K562 (cell line): Measurements from ENCODE around the gene GNRHR. TPM values are rescaled to one million over a fixed set of nuclear protein-coding genes. Genes with fewer than 3 reads are reported as not detected.
A peak's percentile ranks its signal among the peaks of the same experiment; 100 is the strongest.

Source experiments
- ATAC-seq: fragments of 200-7000 bp; cut with Tn5 transposase; 3 replicates; pipeline ENCODE4 v1.9.1; 2020; ENCODE audit warnings: moderate library complexity
- BruUV-seq: library from RNA; stranded (reverse); fragments of 400-500 nt; replicated peaks from 2 replicates; lab custom pipeline; 2021; lab: Mats Ljungman, UMichigan
- CTCF ChIA-PET: fragments of 300-600 bp; formaldehyde crosslinking; extraction: SDS; loops from one replicate; lab custom pipeline; 2021; ENCODE audit warnings: low intra/inter-chr PET ratio; lab: Yijun Ruan, JAX
- POLR2A ChIA-PET: fragments of 300-600, 350-650 bp; sonication (Branson Sonifier 250); formaldehyde crosslinking; extraction: SDS; loops from one replicate; lab custom pipeline; 2021; ENCODE audit warnings: antibody characterized with exemption, inconsistent platforms; lab: Yijun Ruan, JAX
- DNase-seq, 4 experiments: peaks; one replicate each; pipeline versions ENCODE4 v3.0.0 to v3.0.0-alpha.2; 2011 to 2018; ENCODE audit warnings: low spot score in 3 of 4, mixed read lengths in 3 of 4; ENCODE audit errors: extremely low read depth in 1 of 4
- FAIRE-seq: peaks from 2 replicates; lab custom pipeline; 2011; peaks lifted over from hg19 to GRCh38; lab: Jason Lieb, UNC
- H2AFZ ChIP-seq: 2 replicates; pipeline ENCODE4 v1.6.0; 2011; ENCODE audit warnings: low read depth, low read length, control low read depth, inconsistent platforms
- H3K27ac ChIP-seq: fragments of 200-600 bp; 3 replicates; pipeline ENCODE4 v1.8.0; 2011; ENCODE audit warnings: low read depth, mild to moderate bottlenecking, control low read depth, inconsistent platforms, low read length, moderate library complexity, mixed read lengths; ENCODE audit errors: extremely low read depth
- H3K27me3 ChIP-seq, 2 experiments: fragments of 300-600 bp in 1 of 2; 2 replicates in 1 of 2; 3 replicates in 1 of 2; pipeline versions ENCODE4 v1.6.0 to v1.8.0; 2011; ENCODE audit warnings: inconsistent platforms in 2 of 2, low read length in 2 of 2, mild to moderate bottlenecking in 1 of 2, mixed read lengths in 1 of 2, moderate library complexity in 1 of 2; ENCODE audit not compliant: control insufficient read depth in 2 of 2, insufficient read depth in 2 of 2
- H3K36me3 ChIP-seq: fragments of 300-600 bp; 3 replicates; pipeline ENCODE4 v1.8.0; 2011; ENCODE audit warnings: mild to moderate bottlenecking, low read length, inconsistent platforms; ENCODE audit not compliant: control insufficient read depth, insufficient read depth
- H3K4me1 ChIP-seq, 2 experiments: fragments of 200-600 bp in 1 of 2; replicated peaks in 1 of 2; 2 replicates in 1 of 2; 3 replicates in 1 of 2; pipeline versions ENCODE4 v1.5.1 to v1.8.0; 2011; ENCODE audit warnings: inconsistent platforms in 2 of 2, low read length in 2 of 2, mild to moderate bottlenecking in 1 of 2, mixed read lengths in 1 of 2, moderate library complexity in 1 of 2; ENCODE audit not compliant: control insufficient read depth in 2 of 2, insufficient read depth in 2 of 2
- H3K4me2 ChIP-seq: 2 replicates; pipeline ENCODE4 v1.6.1; 2011; ENCODE audit warnings: low read length, control low read depth, inconsistent platforms, mixed read lengths; ENCODE audit not compliant: insufficient read depth
- H3K4me3 ChIP-seq: fragments of 200-600 bp; sonication (generic), shearing (Covaris generic); 2 replicates; pipeline ENCODE4 v1.5.1; 2016; ENCODE audit warnings: control low read depth, inconsistent platforms
- H3K79me2 ChIP-seq: fragments of 200-600 bp; 3 replicates; pipeline ENCODE4 v1.8.0; 2011; ENCODE audit warnings: low read length, inconsistent platforms; ENCODE audit not compliant: control insufficient read depth, insufficient read depth
- H3K9ac ChIP-seq, 2 experiments: 2 replicates each; pipeline versions ENCODE4 v1.6.0 to v1.6.1; 2011; ENCODE audit warnings: low read depth in 2 of 2, low read length in 2 of 2, control low read depth in 1 of 2, inconsistent platforms in 1 of 2, mild to moderate bottlenecking in 1 of 2, mixed read lengths in 1 of 2; ENCODE audit not compliant: insufficient read depth in 1 of 2
- H3K9me1 ChIP-seq: one replicate; pipeline ENCODE4 v1.6.0; 2011; ENCODE audit warnings: inconsistent platforms, mild to moderate bottlenecking, low read length, moderate library complexity; ENCODE audit not compliant: control insufficient read depth, insufficient read depth
- H3K9me3 ChIP-seq: replicated peaks from 2 replicates; pipeline ENCODE4 v1.5.1; 2011; ENCODE audit warnings: low read depth, low read length, inconsistent platforms; ENCODE audit not compliant: control insufficient read depth, insufficient read depth
- H4K20me1 ChIP-seq: replicated peaks from 2 replicates; pipeline ENCODE4 v1.6.1; 2011; ENCODE audit warnings: low read length, inconsistent platforms, mixed read lengths; ENCODE audit not compliant: control insufficient read depth, insufficient read depth
- CCNT2 ChIP-seq: IDR thresholded peaks from 2 replicates; pipeline ENCODE4 v1.6.1; 2011; ENCODE audit warnings: borderline replicate concordance, low read depth, mild to moderate bottlenecking, moderate library complexity, mixed read lengths, low read length; ENCODE audit not compliant: insufficient read length; ENCODE audit errors: extremely low read depth
- CREB1 ChIP-seq, 2 experiments: sonication (generic) in 1 of 2; formaldehyde crosslinking in 1 of 2; IDR thresholded peaks; 2 replicates each; pipeline versions ENCODE4 v1.6.1 to v1.8.0; 2012 to 2022; ENCODE audit warnings: inconsistent platforms in 1 of 2, mild to moderate bottlenecking in 1 of 2, missing genetic modification reagents in 1 of 2, moderate library complexity in 1 of 2
- CTCFL ChIP-seq: IDR thresholded peaks from 2 replicates; pipeline ENCODE4 v1.6.1; 2011; ENCODE audit warnings: borderline replicate concordance, low read depth, mild to moderate bottlenecking, moderate library complexity, low read length; ENCODE audit not compliant: insufficient read depth, poor library complexity, severe bottlenecking
- LEF1 ChIP-seq: fragments of 450-650 bp; IDR thresholded peaks from 2 replicates; pipeline ENCODE4 v1.6.1; 2016; ENCODE audit warnings: mild to moderate bottlenecking
- NR2C2 ChIP-seq, 2 experiments: fragments of 200-800 bp in 1 of 2; sonication (Bioruptor generic) in 1 of 2; sonication (generic) in 1 of 2; formaldehyde crosslinking in 1 of 2; IDR thresholded peaks; 2 replicates each; pipeline versions ENCODE4 v1.6.1 to v1.8.0; 2016 to 2022; ENCODE audit warnings: mild to moderate bottlenecking in 1 of 2, missing compliant biosample characterization in 1 of 2, missing genetic modification characterization in 1 of 2, missing genetic modification reagents in 1 of 2
- SMAD1 ChIP-seq: fragments of 150-350 bp; IDR thresholded peaks from 2 replicates; pipeline ENCODE4 v1.6.1; 2014; ENCODE audit warnings: low read length, low read depth; ENCODE audit not compliant: partially characterized antibody
- SMARCC2 ChIP-seq: fragments of 450-650 bp; IDR thresholded peaks from 2 replicates; pipeline ENCODE4 v1.6.1; 2017; ENCODE audit warnings: antibody characterized with exemption, moderate library complexity, mild to moderate bottlenecking, low read depth
- SMARCE1 ChIP-seq: fragments of 450-650 bp; IDR thresholded peaks from 2 replicates; pipeline ENCODE4 v1.7.1; 2016; ENCODE audit warnings: mild to moderate bottlenecking
- TAF1 ChIP-seq: IDR thresholded peaks from 2 replicates; pipeline ENCODE4 v1.6.1; 2011; ENCODE audit warnings: mild to moderate bottlenecking, low read length, moderate library complexity; ENCODE audit not compliant: insufficient read depth, control insufficient read depth, severe bottlenecking; ENCODE audit errors: extremely low read depth
- TBP ChIP-seq: optimal IDR thresholded peaks from 2 replicates; pipeline ENCODE3; 2011; ENCODE audit warnings: low read depth, low read length, improper control_type of control experiment
- ZFPM2 ChIP-seq: fragments of 250-450 bp; sonication (Bioruptor Pico); IDR thresholded peaks from 2 replicates; pipeline ENCODE4 v1.5.1; 2022; ENCODE audit warnings: mild to moderate bottlenecking
- WGBS: fragments of 100-300 bp; shearing (Covaris generic); methylation state at CpG from one replicate; pipeline ENCODE4 v1.1.6; 2016; ENCODE audit warnings: low coverage, mixed read lengths; ENCODE audit not compliant: insufficient coverage; ENCODE audit errors: missing lambda C conversion rate; 5-methylcytosine and 5-hydroxymethylcytosine counted together
- in situ Hi-C: fragments of 300-500 bp; cut with MboI; formaldehyde crosslinking; loops from 4 replicates; pipeline ENCODE4 v1.15.0; 2018; ENCODE audit warnings: inconsistent platforms, mixed read lengths
- intact Hi-C: fragments of 100-400 bp; cut with micrococcal nuclease; formaldehyde crosslinking; loops from 2 replicates; pipeline ENCODE4 v1.14.2; 2022
- polyA plus RNA-seq, 8 experiments: library from polyadenylated mRNA; depleted of rRNA in 4 of 8; stranded (reverse) in 5 of 8; unstranded in 3 of 8; fragments of >200 nt; fragmentation: Nextera tagmentation in 2 of 8; fragmentation: Illumina TruSeq in 1 of 8; extraction: Ambion mirVana in 2 of 8; extraction: Trizol in 1 of 8; gene quantifications; 2 replicates each; pipeline versions ENCODE4 v1.2.1 to v1.2.3, GENCODE V29; 2011 to 2014; ENCODE audit warnings: inconsistent platforms in 1 of 8, missing spikeins in 1 of 8
- total RNA-seq, 7 experiments: library from RNA; depleted of rRNA in 6 of 7; stranded (reverse); fragments of >200 nt in 6 of 7; fragmentation: Illumina TruSeq in 2 of 7; extraction: Trizol in 2 of 7; gene quantifications; 2 replicates each; pipeline versions ENCODE4 v1.2.1 to v1.2.3, GENCODE V29; 2011 to 2021; ENCODE audit warnings: low replicate concordance in 1 of 7
- TF ChIP-seq, protein P1 (sequence below): fragments of 450-650 bp; IDR thresholded peaks from 2 replicates; pipeline ENCODE4 v1.6.1; 2017; ENCODE audit warnings: mild to moderate bottlenecking, moderate library complexity

GNRHR gene
- total and polyA plus RNA-seq, 9 of the 15 experiments (the other 6 are each of a cell fraction or from before 2014, with no cell fraction given) = 0.06 to 0.13 TPM; not detected in 7

DNA sequence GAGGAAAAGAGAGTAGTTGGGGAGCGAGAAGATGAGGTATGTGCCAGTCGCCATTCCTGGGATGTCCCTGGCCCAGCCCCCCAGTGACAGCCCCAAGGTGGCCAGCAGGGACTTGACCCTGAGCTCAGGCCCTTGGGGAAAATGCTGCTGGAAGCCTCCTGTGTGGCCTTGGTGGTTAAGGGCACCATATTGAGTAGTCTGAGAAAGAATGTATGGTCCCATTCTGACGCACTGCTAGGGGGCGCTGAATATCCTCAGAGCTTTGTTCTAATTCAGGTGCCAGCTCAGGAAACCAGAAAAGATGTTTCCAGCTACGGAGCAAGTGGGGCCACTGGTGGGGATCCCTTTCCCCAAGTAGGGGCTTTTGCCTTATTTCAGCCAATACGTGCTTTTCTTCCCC is 39.2 kb downstream of the GNRHR start (continued):
- TF ChIP-seq CTCFL = peak; percentile 22
- TF ChIP-seq CREB1 (IDR thresholded peaks at IDR 0.05) = no peak
- TF ChIP-seq CREB1 (CRISPR knock-in tag; IDR thresholded peaks at IDR 0.05) = no peak

- ChIA-PET CTCF (no interaction called here), POLR2A (interaction anchor here (0.6 to 3.1 kb wide), 5 partner anchors 8 to 16 kb away, joined by 3 to 13 read pairs (median 3); partner anchors contain the start of gene UBA6)
- Histone ChIP-seq H3K4me2 (peak overlapping the region; percentile 33; the same call in 1 of the 2 replicates), H3K9me1 (no peaks in the 10 kb centered on the region), H3K27ac (peak overlapping the region; percentile 79), H3K36me3 (peaks cover 20% of the 10 kb centered on the region; the same call in 2 of the 3 replicates), H3K27me3 (no peaks in the 10 kb centered on the region), H4K20me1 (peaks cover 7% of the 10 kb centered on the region; the same call in 1 of the 2 replicates), H3K4me3 (no peak overlapping the region), H3K9me3 (no peaks in the 10 kb centered on the region), H2AFZ (no peak overlapping the region), H3K79me2 (peaks cover 95% of the 10 kb centered on the region), H3K9ac (peak overlapping the region in 1 of 2 experiments; percentile 53; a peak in 1 of 4 replicates), H3K4me1 (peaks cover 33 to 48% of the 10 kb centered on the region in 2 experiments)
- BruUV-seq = no TSS peak
- ATAC-seq = peak; percentile 50
- DNase-seq = peak in 2 of 4 experiments; percentile 45 to 49
- intact Hi-C loops (no loop called here), in situ Hi-C loops (no loop called here)
- no peak for FAIRE-seq
- 77% methylated on average over 1 of the region's 1 CpG for WGBS
- TF ChIP-seq SMARCC2 (0 out of 2 replicates have a peak, but pooled peaks have one; percentile 3), NR2C2 (CRISPR knock-in tag; IDR thresholded peaks at IDR 0.05) (no peak), NR2C2 (tag; IDR thresholded peaks at IDR 0.05) (peak; percentile 48), SMARCE1 (0 out of 2 replicates have a peak, but pooled peaks have one; percentile 20), SMAD1 (peak; percentile 22), TAF1 (no peak), TBP (no peak), LEF1 (0 out of 2 replicates have a peak, but pooled peaks have one; percentile 47), CCNT2 (peak; percentile 19), ZFPM2 (CRISPR knock-in tag) (no peak)
- TF ChIP-seq, protein P1, sequence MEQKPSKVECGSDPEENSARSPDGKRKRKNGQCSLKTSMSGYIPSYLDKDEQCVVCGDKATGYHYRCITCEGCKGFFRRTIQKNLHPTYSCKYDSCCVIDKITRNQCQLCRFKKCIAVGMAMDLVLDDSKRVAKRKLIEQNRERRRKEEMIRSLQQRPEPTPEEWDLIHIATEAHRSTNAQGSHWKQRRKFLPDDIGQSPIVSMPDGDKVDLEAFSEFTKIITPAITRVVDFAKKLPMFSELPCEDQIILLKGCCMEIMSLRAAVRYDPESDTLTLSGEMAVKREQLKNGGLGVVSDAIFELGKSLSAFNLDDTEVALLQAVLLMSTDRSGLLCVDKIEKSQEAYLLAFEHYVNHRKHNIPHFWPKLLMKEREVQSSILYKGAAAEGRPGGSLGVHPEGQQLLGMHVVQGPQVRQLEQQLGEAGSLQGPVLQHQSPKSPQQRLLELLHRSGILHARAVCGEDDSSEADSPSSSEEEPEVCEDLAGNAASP = peak; percentile 88
These were observed 40.0 kb downstream of the GNRHR start for GRCh38 chr4:67714248-67714583.
